Erythroblast (primary cell): ENCODE measurements around the gene TCIRG1.

ENCODE experiments used
- GATA1 ChIP-seq: IDR thresholded peaks from 2 replicates; pipeline ENCODE4 v1.6.1; 2011; ENCODE audit warnings: low read depth, mild to moderate bottlenecking, control low read depth, low read length, moderate library complexity
- POLR2A ChIP-seq: IDR thresholded peaks from 2 replicates; pipeline ENCODE4 v1.6.1; 2011; ENCODE audit warnings: mild to moderate bottlenecking, low read length

- TF ChIP-seq POLR2A (no peak), GATA1 (no peak)
Observed at GRCh38 chr11:68011051-68011943, 27.5 kb upstream of the TCIRG1 start.
